OCI-LY3 (cell line): Measurements from ENCODE around the gene ARHGAP15.

Experiments used
- EZH2phosphoT487 ChIP-seq: fragments of 200-600 bp; shearing (Covaris generic); IDR thresholded peaks from 2 replicates; pipeline ENCODE4 v1.6.1; 2018; ENCODE audit warnings: antibody characterized with exemption, mixed run types, low read depth
- TF ChIP-seq, protein P1 (sequence below): fragments of 200-600, 300-600 bp; sonication (generic); IDR thresholded peaks from 2 replicates; pipeline ENCODE4 v1.5.1; 2014; ENCODE audit warnings: antibody characterized with exemption, low read length, low read depth

DNA sequence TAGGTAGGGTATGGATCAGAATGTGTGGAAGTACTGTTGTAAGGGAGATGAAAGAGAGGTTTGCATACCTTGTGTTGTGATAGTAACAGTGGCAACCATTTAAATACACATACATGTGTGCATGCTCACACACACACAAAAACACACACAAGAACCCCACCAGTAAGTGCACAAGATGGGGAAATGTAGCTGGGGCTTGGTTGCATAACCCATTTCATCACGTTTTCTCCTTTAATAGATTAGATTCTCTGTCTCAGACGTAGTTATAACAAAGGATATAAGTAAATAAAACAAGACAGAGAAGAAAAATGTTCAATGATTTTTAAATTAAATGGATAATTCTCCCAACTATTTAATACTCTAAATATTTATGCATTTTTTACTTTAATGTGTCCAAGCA, 13.4 kb downstream of the ARHGAP15 start:
- TF ChIP-seq, protein P1, sequence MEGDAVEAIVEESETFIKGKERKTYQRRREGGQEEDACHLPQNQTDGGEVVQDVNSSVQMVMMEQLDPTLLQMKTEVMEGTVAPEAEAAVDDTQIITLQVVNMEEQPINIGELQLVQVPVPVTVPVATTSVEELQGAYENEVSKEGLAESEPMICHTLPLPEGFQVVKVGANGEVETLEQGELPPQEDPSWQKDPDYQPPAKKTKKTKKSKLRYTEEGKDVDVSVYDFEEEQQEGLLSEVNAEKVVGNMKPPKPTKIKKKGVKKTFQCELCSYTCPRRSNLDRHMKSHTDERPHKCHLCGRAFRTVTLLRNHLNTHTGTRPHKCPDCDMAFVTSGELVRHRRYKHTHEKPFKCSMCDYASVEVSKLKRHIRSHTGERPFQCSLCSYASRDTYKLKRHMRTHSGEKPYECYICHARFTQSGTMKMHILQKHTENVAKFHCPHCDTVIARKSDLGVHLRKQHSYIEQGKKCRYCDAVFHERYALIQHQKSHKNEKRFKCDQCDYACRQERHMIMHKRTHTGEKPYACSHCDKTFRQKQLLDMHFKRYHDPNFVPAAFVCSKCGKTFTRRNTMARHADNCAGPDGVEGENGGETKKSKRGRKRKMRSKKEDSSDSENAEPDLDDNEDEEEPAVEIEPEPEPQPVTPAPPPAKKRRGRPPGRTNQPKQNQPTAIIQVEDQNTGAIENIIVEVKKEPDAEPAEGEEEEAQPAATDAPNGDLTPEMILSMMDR: no peak
- no peak for TF ChIP-seq EZH2phosphoT487
